GM23338 (cell line): ENCODE results near the gene PAPPA2. TPM values are rescaled to one million over a fixed set of nuclear protein-coding genes. Genes with fewer than 3 reads are reported as not detected.

ENCODE experiments used
- ATAC-seq: fragments of 200-7000 bp; cut with Tn5 transposase; 3 replicates; pipeline ENCODE4 v1.9.1; 2020
- DNase-seq: peaks from one replicate; pipeline ENCODE4 v3.0.0-alpha.2; 2015; ENCODE audit warnings: low spot score
- H2AFZ ChIP-seq: fragments of 200-600 bp; sonication (generic); 2 replicates; pipeline ENCODE4 v1.8.0; 2016; ENCODE audit warnings: antibody characterized with exemption, mild to moderate bottlenecking, moderate library complexity
- H3F3A ChIP-seq: fragments of 200-600 bp; sonication (generic); replicated peaks from 2 replicates; pipeline ENCODE4 v1.8.0; 2017; ENCODE audit warnings: antibody characterized with exemption, mixed run types, low read depth
- H3K27ac ChIP-seq: fragments of 200-600 bp; sonication (generic); 2 replicates; pipeline ENCODE4 v1.6.1; 2016; ENCODE audit warnings: low read depth
- H3K27me3 ChIP-seq: fragments of 200-600 bp; sonication (generic); 2 replicates; pipeline ENCODE4 v1.8.0; 2016; ENCODE audit warnings: mild to moderate bottlenecking, mixed run types, moderate library complexity; ENCODE audit not compliant: insufficient read depth
- H3K36me3 ChIP-seq: fragments of 200-600 bp; sonication (generic); 2 replicates; pipeline ENCODE4 v1.8.0; 2016; ENCODE audit warnings: mild to moderate bottlenecking; ENCODE audit not compliant: insufficient read depth
- H3K4me1 ChIP-seq: fragments of 200-600 bp; sonication (generic); 2 replicates; pipeline ENCODE4 v1.8.0; 2016; ENCODE audit warnings: mild to moderate bottlenecking, moderate library complexity; ENCODE audit not compliant: insufficient read depth
- H3K4me2 ChIP-seq: fragments of 200-600 bp; sonication (generic); 2 replicates; pipeline ENCODE4 v1.7.1; 2017; ENCODE audit warnings: mixed run types
- H3K4me3 ChIP-seq: fragments of 200-600 bp; sonication (generic); 2 replicates; pipeline ENCODE4 v1.6.1; 2016; ENCODE audit warnings: mixed run types
- H3K79me2 ChIP-seq: fragments of 200-600 bp; sonication (generic); replicated peaks from 2 replicates; pipeline ENCODE4 v1.8.0; 2017; ENCODE audit warnings: mild to moderate bottlenecking; ENCODE audit not compliant: insufficient read depth
- H3K9me2 ChIP-seq: fragments of 200-600 bp; sonication (generic); 2 replicates; pipeline ENCODE4 v1.8.0; 2017; ENCODE audit not compliant: insufficient read depth
- H4K20me1 ChIP-seq: fragments of 200-600 bp; sonication (generic); replicated peaks from 2 replicates; pipeline ENCODE4 v1.8.0; 2017; ENCODE audit warnings: mild to moderate bottlenecking; ENCODE audit not compliant: insufficient read depth
- H3K27ac Mint-ChIP-seq: 2 replicates; pipeline ENCODE4 v1.8.0; 2020; ENCODE audit warnings: inconsistent platforms, mild to moderate bottlenecking, moderate library complexity, mixed read lengths
- H3K27me3 Mint-ChIP-seq: 3 replicates; pipeline ENCODE4 v1.8.0; 2022; ENCODE audit warnings: low read depth, mild to moderate bottlenecking, moderate library complexity, mixed read lengths, inconsistent platforms; ENCODE audit not compliant: insufficient read depth, poor library complexity
- H3K36me3 Mint-ChIP-seq: 3 replicates; pipeline ENCODE4 v1.8.0; 2021; ENCODE audit warnings: low read depth, mild to moderate bottlenecking, inconsistent platforms, moderate library complexity, mixed read lengths
- H3K4me1 Mint-ChIP-seq: 3 replicates; pipeline ENCODE4 v1.8.0; 2020; ENCODE audit warnings: mild to moderate bottlenecking, inconsistent platforms, mixed read lengths
- H3K4me3 Mint-ChIP-seq: 3 replicates; pipeline ENCODE4 v1.8.0; 2021; ENCODE audit warnings: moderate library complexity, mild to moderate bottlenecking, inconsistent platforms, mixed read lengths
- H3K9me3 Mint-ChIP-seq: 3 replicates; pipeline ENCODE4 v1.8.0; 2020; ENCODE audit warnings: moderate library complexity, mild to moderate bottlenecking, inconsistent platforms, mixed read lengths
- CREB1 ChIP-seq: fragments of 250-450 bp; sonication (Bioruptor Pico); IDR thresholded peaks from 2 replicates; pipeline ENCODE4 v1.5.0; 2020; ENCODE audit warnings: low read depth, mild to moderate bottlenecking, moderate library complexity
- EZH2 ChIP-seq: fragments of 200-600 bp; sonication (generic); IDR thresholded peaks from one replicate; pipeline ENCODE4 v1.8.0; 2017; ENCODE audit warnings: antibody characterized with exemption, mild to moderate bottlenecking, low read depth; ENCODE audit not compliant: unreplicated experiment
- EZH2phosphoT487 ChIP-seq: fragments of 200-600 bp; sonication (generic); IDR thresholded peaks from one replicate; pipeline ENCODE4 v1.8.1; 2018; ENCODE audit warnings: antibody characterized with exemption; ENCODE audit not compliant: unreplicated experiment
- JUNB ChIP-seq: IDR thresholded peaks from one replicate; pipeline ENCODE4 v1.6.1; 2016; ENCODE audit warnings: antibody characterized with exemption; ENCODE audit not compliant: unreplicated experiment
- NANOG ChIP-seq: IDR thresholded peaks from 2 replicates; pipeline ENCODE4 v1.6.1; 2016; ENCODE audit warnings: antibody characterized with exemption, borderline replicate concordance
- POLR2AphosphoS5 ChIP-seq: IDR thresholded peaks from 2 replicates; pipeline ENCODE4 v1.6.1; 2016; ENCODE audit warnings: antibody characterized with exemption, low read depth
- STAT1 ChIP-seq: IDR thresholded peaks from one replicate; pipeline ENCODE4 v1.6.1; 2016; ENCODE audit warnings: antibody characterized with exemption; ENCODE audit not compliant: unreplicated experiment
- ZNF114 ChIP-seq: fragments of 250-450 bp; sonication (Bioruptor Pico); IDR thresholded peaks from 2 replicates; pipeline ENCODE4 v1.5.0; 2020; ENCODE audit warnings: mild to moderate bottlenecking, moderate library complexity
- polyA plus RNA-seq: library from polyadenylated mRNA; unstranded; fragments of >200 nt; fragmentation: Nextera tagmentation; extraction: Ambion mirVana; gene quantifications from 2 replicates; pipeline ENCODE4 v1.2.1, GENCODE V29; 2016
- total RNA-seq: library from RNA; depleted of rRNA; stranded (reverse); fragments of >200 nt; shearing (Covaris generic); gene quantifications from 2 replicates; pipeline ENCODE4 v1.2.3, GENCODE V29; 2014
- TF ChIP-seq, protein P1 (sequence below): IDR thresholded peaks from one replicate; pipeline ENCODE4 v1.6.1; 2018; ENCODE audit warnings: antibody characterized with exemption; ENCODE audit not compliant: unreplicated experiment
- TF ChIP-seq, protein P2 (sequence below): fragments of 250-450 bp; sonication (Bioruptor Pico); IDR thresholded peaks from 2 replicates; pipeline ENCODE4 v1.5.0; 2020; ENCODE audit warnings: mild to moderate bottlenecking, moderate library complexity
- TF ChIP-seq, protein P3 (sequence below): IDR thresholded peaks from 2 replicates; pipeline ENCODE4 v1.6.1; 2016; ENCODE audit warnings: antibody characterized with exemption

PAPPA2 gene
- total and polyA plus RNA-seq, 2 experiments from 2014 or later, result 1.4 to 1.7 TPM

DNA sequence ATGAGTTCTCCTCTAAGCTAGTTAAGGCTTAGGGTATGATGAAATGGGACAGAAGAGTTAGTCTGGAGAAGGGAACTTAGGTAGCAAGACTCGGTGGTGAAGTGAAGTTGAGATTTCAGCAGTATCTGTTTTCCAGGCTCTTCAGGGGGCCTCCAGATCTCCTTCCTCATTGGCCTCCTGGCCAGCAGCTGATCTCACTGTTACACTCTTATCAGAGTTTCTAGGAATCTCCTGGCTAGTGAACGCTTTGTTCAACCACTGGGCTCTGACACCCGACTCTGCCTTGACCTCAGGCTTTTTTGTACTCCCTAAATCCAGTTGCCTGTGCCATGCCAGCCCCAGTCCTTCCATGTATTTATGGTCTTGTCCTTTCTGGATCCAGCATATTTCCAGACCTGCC is 390.5 kb downstream of the PAPPA2 start:
- Histone ChIP-seq H3K4me3 (no peak overlapping the region), H3K27ac (no peak overlapping the region), H2AFZ (no peak overlapping the region), H4K20me1 (no peaks in the 10 kb centered on the region), H3K4me1 (no peaks in the 10 kb centered on the region), H3K9me2 (no peaks in the 10 kb centered on the region), H3K36me3 (no peaks in the 10 kb centered on the region), H3F3A (no peaks in the 10 kb centered on the region), H3K79me2 (no peaks in the 10 kb centered on the region), H3K27me3 (no peaks in the 10 kb centered on the region), H3K4me2 (no peak overlapping the region)
- Mint-ChIP-seq H3K36me3 (no peaks in the 10 kb centered on the region), H3K4me3 (no peak overlapping the region), H3K27me3 (no peaks in the 10 kb centered on the region), H3K27ac (no peak overlapping the region), H3K4me1 (no peaks in the 10 kb centered on the region), H3K9me3 (no peaks in the 10 kb centered on the region)
- ATAC-seq (no peak), DNase-seq (no peak)
- TF ChIP-seq, protein P1, sequence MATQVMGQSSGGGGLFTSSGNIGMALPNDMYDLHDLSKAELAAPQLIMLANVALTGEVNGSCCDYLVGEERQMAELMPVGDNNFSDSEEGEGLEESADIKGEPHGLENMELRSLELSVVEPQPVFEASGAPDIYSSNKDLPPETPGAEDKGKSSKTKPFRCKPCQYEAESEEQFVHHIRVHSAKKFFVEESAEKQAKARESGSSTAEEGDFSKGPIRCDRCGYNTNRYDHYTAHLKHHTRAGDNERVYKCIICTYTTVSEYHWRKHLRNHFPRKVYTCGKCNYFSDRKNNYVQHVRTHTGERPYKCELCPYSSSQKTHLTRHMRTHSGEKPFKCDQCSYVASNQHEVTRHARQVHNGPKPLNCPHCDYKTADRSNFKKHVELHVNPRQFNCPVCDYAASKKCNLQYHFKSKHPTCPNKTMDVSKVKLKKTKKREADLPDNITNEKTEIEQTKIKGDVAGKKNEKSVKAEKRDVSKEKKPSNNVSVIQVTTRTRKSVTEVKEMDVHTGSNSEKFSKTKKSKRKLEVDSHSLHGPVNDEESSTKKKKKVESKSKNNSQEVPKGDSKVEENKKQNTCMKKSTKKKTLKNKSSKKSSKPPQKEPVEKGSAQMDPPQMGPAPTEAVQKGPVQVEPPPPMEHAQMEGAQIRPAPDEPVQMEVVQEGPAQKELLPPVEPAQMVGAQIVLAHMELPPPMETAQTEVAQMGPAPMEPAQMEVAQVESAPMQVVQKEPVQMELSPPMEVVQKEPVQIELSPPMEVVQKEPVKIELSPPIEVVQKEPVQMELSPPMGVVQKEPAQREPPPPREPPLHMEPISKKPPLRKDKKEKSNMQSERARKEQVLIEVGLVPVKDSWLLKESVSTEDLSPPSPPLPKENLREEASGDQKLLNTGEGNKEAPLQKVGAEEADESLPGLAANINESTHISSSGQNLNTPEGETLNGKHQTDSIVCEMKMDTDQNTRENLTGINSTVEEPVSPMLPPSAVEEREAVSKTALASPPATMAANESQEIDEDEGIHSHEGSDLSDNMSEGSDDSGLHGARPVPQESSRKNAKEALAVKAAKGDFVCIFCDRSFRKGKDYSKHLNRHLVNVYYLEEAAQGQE, result no peak
- TF ChIP-seq POLR2AphosphoS5 (no peak), ZNF114 (CRISPR knock-in tag) (no peak), JUNB (no peak), EZH2 (no peak), CREB1 (CRISPR knock-in tag) (no peak), NANOG (no peak), EZH2phosphoT487 (no peak), STAT1 (no peak)
- TF ChIP-seq, protein P2, sequence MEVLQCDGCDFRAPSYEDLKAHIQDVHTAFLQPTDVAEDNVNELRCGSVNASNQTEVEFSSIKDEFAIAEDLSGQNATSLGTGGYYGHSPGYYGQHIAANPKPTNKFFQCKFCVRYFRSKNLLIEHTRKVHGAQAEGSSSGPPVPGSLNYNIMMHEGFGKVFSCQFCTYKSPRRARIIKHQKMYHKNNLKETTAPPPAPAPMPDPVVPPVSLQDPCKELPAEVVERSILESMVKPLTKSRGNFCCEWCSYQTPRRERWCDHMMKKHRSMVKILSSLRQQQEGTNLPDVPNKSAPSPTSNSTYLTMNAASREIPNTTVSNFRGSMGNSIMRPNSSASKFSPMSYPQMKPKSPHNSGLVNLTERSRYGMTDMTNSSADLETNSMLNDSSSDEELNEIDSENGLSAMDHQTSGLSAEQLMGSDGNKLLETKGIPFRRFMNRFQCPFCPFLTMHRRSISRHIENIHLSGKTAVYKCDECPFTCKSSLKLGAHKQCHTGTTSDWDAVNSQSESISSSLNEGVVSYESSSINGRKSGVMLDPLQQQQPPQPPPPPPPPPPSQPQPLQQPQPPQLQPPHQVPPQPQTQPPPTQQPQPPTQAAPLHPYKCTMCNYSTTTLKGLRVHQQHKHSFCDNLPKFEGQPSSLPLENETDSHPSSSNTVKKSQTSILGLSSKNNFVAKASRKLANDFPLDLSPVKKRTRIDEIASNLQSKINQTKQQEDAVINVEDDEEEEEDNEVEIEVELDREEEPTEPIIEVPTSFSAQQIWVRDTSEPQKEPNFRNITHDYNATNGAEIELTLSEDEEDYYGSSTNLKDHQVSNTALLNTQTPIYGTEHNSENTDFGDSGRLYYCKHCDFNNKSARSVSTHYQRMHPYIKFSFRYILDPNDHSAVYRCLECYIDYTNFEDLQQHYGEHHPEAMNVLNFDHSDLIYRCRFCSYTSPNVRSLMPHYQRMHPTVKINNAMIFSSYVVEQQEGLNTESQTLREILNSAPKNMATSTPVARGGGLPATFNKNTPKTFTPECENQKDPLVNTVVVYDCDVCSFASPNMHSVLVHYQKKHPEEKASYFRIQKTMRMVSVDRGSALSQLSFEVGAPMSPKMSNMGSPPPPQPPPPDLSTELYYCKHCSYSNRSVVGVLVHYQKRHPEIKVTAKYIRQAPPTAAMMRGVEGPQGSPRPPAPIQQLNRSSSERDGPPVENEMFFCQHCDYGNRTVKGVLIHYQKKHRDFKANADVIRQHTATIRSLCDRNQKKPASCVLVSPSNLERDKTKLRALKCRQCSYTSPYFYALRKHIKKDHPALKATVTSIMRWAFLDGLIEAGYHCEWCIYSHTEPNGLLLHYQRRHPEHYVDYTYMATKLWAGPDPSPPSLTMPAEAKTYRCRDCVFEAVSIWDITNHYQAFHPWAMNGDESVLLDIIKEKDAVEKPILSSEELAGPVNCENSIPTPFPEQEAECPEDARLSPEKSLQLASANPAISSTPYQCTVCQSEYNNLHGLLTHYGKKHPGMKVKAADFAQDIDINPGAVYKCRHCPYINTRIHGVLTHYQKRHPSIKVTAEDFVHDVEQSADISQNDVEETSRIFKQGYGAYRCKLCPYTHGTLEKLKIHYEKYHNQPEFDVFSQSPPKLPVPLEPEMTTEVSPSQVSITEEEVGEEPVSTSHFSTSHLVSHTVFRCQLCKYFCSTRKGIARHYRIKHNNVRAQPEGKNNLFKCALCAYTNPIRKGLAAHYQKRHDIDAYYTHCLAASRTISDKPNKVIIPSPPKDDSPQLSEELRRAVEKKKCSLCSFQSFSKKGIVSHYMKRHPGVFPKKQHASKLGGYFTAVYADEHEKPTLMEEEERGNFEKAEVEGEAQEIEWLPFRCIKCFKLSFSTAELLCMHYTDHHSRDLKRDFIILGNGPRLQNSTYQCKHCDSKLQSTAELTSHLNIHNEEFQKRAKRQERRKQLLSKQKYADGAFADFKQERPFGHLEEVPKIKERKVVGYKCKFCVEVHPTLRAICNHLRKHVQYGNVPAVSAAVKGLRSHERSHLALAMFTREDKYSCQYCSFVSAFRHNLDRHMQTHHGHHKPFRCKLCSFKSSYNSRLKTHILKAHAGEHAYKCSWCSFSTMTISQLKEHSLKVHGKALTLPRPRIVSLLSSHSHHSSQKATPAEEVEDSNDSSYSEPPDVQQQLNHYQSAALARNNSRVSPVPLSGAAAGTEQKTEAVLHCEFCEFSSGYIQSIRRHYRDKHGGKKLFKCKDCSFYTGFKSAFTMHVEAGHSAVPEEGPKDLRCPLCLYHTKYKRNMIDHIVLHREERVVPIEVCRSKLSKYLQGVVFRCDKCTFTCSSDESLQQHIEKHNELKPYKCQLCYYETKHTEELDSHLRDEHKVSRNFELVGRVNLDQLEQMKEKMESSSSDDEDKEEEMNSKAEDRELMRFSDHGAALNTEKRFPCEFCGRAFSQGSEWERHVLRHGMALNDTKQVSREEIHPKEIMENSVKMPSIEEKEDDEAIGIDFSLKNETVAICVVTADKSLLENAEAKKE (CRISPR knock-in tag), result no peak
- TF ChIP-seq, protein P3, sequence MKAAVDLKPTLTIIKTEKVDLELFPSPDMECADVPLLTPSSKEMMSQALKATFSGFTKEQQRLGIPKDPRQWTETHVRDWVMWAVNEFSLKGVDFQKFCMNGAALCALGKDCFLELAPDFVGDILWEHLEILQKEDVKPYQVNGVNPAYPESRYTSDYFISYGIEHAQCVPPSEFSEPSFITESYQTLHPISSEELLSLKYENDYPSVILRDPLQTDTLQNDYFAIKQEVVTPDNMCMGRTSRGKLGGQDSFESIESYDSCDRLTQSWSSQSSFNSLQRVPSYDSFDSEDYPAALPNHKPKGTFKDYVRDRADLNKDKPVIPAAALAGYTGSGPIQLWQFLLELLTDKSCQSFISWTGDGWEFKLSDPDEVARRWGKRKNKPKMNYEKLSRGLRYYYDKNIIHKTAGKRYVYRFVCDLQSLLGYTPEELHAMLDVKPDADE, result no peak
